GM12873 (cell line): Measurements from ENCODE around the gene DYNLT2.

Source experiments
- TF ChIP-seq, protein P1 (sequence below): IDR thresholded peaks from 2 replicates; pipeline ENCODE4 v1.5.1; 2012; ENCODE audit warnings: low read depth, mild to moderate bottlenecking, moderate library complexity, low read length, control low read depth; ENCODE audit not compliant: insufficient read depth; ENCODE audit errors: missing control alignments

DYNLT2 gene

DNA sequence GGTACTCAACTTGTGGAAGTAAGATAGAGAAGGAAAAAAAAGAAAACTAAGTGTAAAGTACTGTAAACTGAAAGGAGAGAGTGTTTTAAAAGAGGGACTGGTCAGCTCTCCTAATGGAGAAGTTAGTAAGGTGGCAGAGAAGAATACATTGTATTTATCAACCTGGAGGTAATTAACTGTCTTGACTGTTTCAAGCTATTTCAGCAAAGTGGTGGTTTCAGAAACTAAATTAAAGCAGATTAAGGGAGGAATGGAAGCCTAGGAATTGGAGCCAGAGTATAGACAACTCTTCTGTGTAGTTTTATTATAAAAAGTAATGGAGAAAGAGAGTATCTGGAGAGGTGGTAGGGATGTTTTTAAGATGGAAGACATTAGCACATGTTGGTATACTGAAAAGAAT, 24.4 kb downstream of the DYNLT2 start:
- TF ChIP-seq, protein P1, sequence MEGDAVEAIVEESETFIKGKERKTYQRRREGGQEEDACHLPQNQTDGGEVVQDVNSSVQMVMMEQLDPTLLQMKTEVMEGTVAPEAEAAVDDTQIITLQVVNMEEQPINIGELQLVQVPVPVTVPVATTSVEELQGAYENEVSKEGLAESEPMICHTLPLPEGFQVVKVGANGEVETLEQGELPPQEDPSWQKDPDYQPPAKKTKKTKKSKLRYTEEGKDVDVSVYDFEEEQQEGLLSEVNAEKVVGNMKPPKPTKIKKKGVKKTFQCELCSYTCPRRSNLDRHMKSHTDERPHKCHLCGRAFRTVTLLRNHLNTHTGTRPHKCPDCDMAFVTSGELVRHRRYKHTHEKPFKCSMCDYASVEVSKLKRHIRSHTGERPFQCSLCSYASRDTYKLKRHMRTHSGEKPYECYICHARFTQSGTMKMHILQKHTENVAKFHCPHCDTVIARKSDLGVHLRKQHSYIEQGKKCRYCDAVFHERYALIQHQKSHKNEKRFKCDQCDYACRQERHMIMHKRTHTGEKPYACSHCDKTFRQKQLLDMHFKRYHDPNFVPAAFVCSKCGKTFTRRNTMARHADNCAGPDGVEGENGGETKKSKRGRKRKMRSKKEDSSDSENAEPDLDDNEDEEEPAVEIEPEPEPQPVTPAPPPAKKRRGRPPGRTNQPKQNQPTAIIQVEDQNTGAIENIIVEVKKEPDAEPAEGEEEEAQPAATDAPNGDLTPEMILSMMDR: no peak

DNA sequence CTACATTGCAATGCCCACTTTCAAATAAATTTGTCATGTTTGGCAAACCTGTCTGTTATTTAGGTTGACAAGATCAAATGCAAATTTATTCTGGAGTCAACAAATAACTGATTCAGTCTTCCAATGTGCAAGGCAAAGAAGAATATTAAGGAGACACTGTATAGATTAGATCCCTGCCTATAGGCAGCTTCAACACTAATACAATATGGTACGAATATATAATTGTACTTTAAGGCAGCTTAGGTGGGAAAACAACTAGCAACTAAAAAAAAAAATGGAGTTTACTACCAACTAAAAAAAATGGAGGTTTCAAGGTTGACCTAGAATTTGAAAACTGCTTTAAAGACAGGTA, 25.3 kb downstream of the DYNLT2 start:
- TF ChIP-seq, protein P1: no peak

DNA sequence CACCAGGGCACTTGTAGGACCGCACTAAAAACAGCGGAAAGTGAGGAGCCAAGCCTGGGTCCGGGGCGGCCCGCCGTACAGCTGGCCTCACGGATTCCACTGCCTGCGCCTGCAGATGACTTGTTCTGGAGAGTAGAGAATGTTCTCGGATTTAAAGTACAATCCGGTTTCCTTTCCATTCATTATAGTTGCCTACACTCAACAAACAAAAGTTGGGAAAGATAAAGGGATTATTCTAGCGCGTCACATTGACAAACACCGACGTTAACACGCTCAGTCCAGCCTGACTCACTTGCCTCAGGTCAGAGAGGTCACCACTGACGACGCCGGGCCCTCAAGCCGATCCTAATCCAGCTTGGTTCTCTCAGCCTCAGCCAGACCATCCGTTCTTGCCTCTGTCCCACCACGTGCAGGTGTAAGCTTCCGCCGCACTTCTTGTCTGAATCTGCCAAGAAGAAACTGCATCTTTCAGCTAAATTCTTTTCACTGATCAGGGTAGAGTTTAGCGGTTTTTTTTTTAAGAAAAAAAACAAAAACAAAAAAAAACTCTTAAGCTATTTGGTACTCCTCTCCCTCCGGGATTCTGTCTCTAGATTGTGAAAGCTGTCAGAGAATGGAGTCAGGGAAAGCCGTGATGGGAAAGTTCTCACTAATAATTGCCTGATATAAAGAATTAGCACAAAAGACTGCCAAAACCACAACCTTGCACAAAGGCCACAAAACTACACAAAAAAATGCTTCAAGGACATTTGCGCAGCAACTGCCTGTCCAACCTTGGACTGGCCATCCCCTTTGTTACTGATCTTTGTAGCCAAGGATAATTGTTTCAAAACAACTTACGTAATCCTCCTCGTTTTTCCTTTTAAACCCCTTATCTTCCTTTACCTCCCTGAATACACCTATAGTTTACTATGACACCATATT, 26.0 kb downstream of the DYNLT2 start:
- TF ChIP-seq, protein P1: no peak

DNA sequence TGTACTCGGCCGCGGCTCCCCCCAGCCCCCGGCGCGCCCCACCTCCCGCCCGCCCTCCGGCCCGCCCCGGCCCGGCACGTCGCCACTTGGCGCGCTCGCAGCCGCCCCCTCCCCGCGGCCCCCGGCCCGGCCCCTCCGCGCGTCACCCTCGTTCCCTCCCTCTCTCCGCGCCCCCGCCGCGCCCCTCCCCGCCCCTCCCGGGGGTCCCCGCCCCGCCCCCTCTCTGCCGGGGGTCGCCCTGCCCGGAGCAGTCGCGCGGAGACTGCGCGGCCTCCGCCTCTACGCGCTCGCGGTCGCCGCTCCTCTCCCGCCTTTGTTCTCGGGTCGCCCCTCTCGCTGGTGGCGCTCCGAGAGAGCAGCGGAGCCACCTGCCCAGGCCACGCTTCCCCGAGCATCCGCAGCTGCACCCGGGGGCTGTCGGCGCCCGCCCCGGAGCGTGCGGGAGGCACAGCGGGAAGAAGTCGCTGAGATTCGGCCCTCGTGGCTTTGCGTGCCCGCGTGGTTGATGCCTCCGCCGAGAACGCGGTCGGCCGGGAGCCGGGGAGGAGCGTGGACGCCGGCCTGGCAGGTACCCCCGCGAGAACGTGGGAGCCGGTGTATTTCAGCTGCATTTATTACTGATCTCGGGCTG, 26.8 kb downstream of the DYNLT2 start, which contains the start of gene PHF10:
Gene PHF10, minus strand, starts transcription at position 7 of the 631 bp plus-strand sequence. CDS start 569 bp downstream, outside the sequence.
- TF ChIP-seq, protein P1: no peak

DNA sequence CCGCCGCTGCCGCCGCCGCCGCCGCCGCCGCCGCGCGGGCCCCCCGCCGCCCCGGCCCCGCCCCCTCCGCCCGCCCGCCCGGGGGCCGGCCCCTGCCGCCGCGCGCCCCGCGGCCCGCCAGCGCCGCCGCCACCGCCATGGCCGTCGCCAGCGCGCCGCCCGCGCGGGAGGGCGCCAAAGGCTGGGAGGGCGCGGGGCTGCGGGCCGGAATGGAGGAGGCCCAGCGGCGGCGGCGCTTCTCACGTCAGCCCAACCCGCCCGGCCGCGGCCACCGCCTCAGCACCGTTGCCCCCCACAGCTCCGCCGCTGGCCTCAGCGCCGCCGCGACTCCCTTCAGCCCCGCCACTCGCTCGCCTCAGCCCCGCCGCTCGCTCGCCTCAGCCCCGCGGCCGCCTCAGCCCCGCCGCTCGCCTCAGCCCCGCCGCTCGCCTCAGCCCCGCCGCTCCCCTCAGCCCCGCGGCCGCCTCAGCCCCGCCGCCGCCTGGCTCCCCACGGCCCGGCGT, 27.3 kb downstream of the DYNLT2 start:
- TF ChIP-seq, protein P1: no peak

DNA sequence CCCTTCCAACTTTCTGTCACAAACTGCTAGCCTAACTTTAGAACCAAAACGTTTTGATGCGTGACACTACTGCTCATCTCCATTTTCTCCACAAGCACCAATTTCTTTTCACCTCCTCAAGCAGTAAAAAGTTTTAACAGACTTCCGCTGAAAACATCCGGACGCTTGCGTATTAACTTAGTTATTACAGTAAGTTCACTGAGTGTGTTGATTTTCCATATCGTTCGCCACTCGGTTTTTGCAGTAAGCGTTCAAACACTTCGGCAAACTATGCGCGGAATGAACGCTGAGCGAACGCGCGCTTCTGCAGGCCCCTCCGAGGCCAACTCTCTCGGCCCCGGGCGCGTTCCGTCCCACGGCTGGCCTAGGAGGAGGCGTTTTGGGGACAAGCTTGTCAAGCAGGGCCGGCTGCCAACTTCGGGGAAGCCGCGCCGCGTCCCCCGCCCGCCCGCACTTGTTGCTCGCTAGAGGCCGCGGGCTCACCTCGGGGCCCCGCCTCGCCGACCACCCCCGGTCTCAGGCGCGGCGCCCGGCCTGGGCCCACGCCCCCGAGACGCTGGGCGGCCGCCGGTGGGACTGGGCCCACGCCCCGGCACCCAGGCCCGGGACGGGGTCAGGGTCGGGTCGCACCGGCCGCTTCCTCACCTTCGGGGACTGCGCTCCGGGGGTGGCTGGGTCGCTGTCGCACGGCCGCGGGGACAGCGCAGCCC, 28.0 kb downstream of the DYNLT2 start:
- TF ChIP-seq, protein P1: no peak
